Cardiac muscle cell (in vitro differentiated cells and primary cell): ENCODE results near the gene MTPN. TPM values are rescaled to one million over a fixed set of nuclear protein-coding genes. Genes with fewer than 3 reads are reported as not detected.

Source experiments
- DNase-seq, 2 donors: peaks; one replicate each; pipeline versions ENCODE4 v3.0.0 to v3.0.0-alpha.2; 2010 to 2017; ENCODE audit warnings: low read depth in 1 of 2, low spot score in 1 of 2
- H3K27ac ChIP-seq: fragments of 200-600 bp; sonication (generic); 2 replicates; pipeline ENCODE4 v1.5.1; 2016
- H3K27me3 ChIP-seq: fragments of 200-600 bp; sonication (generic); 2 replicates; pipeline ENCODE4 v1.6.0; 2016; ENCODE audit warnings: control low read depth
- H3K36me3 ChIP-seq: fragments of 200-600 bp; sonication (generic); 2 replicates; pipeline ENCODE4 v1.5.1; 2016; ENCODE audit warnings: control low read depth
- H3K4me1 ChIP-seq: fragments of 200-600 bp; sonication (generic); 2 replicates; pipeline ENCODE4 v1.8.1; 2017; ENCODE audit warnings: low read depth, mild to moderate bottlenecking, mixed run types
- H3K4me3 ChIP-seq: fragments of 200-600 bp; sonication (generic); 2 replicates; pipeline ENCODE4 v1.5.1; 2016; ENCODE audit warnings: mild to moderate bottlenecking
- H3K9me3 ChIP-seq: fragments of 200-600 bp; sonication (generic); 2 replicates; pipeline ENCODE4 v1.5.1; 2017; ENCODE audit warnings: low read depth, mild to moderate bottlenecking, control low read depth
- CTCF ChIP-seq: IDR thresholded peaks from 2 replicates; pipeline ENCODE4 v1.5.1; 2012; ENCODE audit warnings: low read depth, mild to moderate bottlenecking, low read length
- polyA plus RNA-seq: library from polyadenylated mRNA; unstranded; fragments of >200 nt; fragmentation: Nextera tagmentation; extraction: Ambion mirVana; gene quantifications from 2 replicates; pipeline ENCODE4 v1.2.1, GENCODE V29; 2016
- total RNA-seq: library from RNA; depleted of rRNA; stranded (reverse); fragments of >200 nt; gene quantifications from 2 replicates; pipeline ENCODE4 v1.2.3, GENCODE V29; 2016

Gene MTPN
- total and polyA plus RNA-seq, 2 experiments from 2014 or later: 86.1 to 110 TPM

- Histone ChIP-seq H3K27ac (peak overlapping the region; percentile 86), H3K27me3 (no peaks in the 10 kb centered on the region), H3K4me3 (no peak overlapping the region), H3K4me1 (peaks cover 28% of the 10 kb centered on the region), H3K9me3 (no peaks in the 10 kb centered on the region), H3K36me3 (no peaks in the 10 kb centered on the region)
- DNase-seq: no peak
- TF ChIP-seq CTCF: no peak
These were observed 66.6 kb downstream of the MTPN start for GRCh38 chr7:135910393-135911036.

- no peak for TF ChIP-seq CTCF
- H3K4me1 ChIP-seq: peaks cover 4% of the 10 kb centered on the region
- no peak overlapping the region for H3K27ac ChIP-seq
- H3K4me3 ChIP-seq: no peak overlapping the region
- no peak for DNase-seq
- no peaks in the 10 kb centered on the region for H3K9me3 ChIP-seq
- H3K36me3 ChIP-seq: no peaks in the 10 kb centered on the region
- no peaks in the 10 kb centered on the region for H3K27me3 ChIP-seq
These were observed 71.3 kb downstream of the MTPN start for GRCh38 chr7:135905858-135906257.

- Histone ChIP-seq H3K4me3 (no peak overlapping the region), H3K9me3 (no peaks in the 10 kb centered on the region), H3K36me3 (no peaks in the 10 kb centered on the region), H3K27ac (no peak overlapping the region), H3K4me1 (no peaks in the 10 kb centered on the region), H3K27me3 (no peaks in the 10 kb centered on the region)
- no peak for DNase-seq
- TF ChIP-seq CTCF: no peak
These were observed 71.8 kb downstream of the MTPN start for GRCh38 chr7:135905355-135905754.

GRCh38 chr7:135904282-135904681, 72.9 kb downstream of the MTPN start:
- no peaks in the 10 kb centered on the region for H3K27me3 ChIP-seq
- DNase-seq: no peak
- TF ChIP-seq CTCF: no peak
- no peak overlapping the region for H3K4me3 ChIP-seq
- peaks cover 4% of the 10 kb centered on the region for H3K4me1 ChIP-seq
- no peaks in the 10 kb centered on the region for H3K36me3 ChIP-seq
- H3K9me3 ChIP-seq: no peaks in the 10 kb centered on the region
- H3K27ac ChIP-seq: no peak overlapping the region

GRCh38 chr7:135901585-135902540, 75.3 kb downstream of the MTPN start:
- no peaks in the 10 kb centered on the region for H3K9me3 ChIP-seq
- H3K4me1 ChIP-seq: peaks cover 4% of the 10 kb centered on the region
- no peaks in the 10 kb centered on the region for H3K36me3 ChIP-seq
- no peaks in the 10 kb centered on the region for H3K27me3 ChIP-seq
- no peak for DNase-seq
- no peak for TF ChIP-seq CTCF
- H3K27ac ChIP-seq: no peak overlapping the region
- H3K4me3 ChIP-seq: no peak overlapping the region
